Brain pericyte (primary cell): ENCODE results near the gene PHKB.
"Not testable (repeated sequence)": the region's sequence is repeated elsewhere in the genome, so short reads cannot be mapped to it uniquely, and the experiment has no call there.

ENCODE experiments used
- DNase-seq: peaks from one replicate; pipeline ENCODE4 v3.0.0-alpha.2; 2012; ENCODE audit warnings: low read depth, low spot score

PHKB gene

GRCh38 chr16:47506800-47507199 is 45.7 kb downstream of the PHKB start:
- no peak for DNase-seq

GRCh38 chr16:47507701-47508100 is 46.6 kb downstream of the PHKB start:
- no peak for DNase-seq

GRCh38 chr16:47511882-47512281 is 50.8 kb downstream of the PHKB start:
- DNase-seq: no peak

GRCh38 chr16:47519037-47519436 is 57.9 kb downstream of the PHKB start:
- DNase-seq: no peak

- DNase-seq: no peak
Observed at GRCh38 chr16:47519546-47519945, 58.4 kb downstream of the PHKB start.

- no peak for DNase-seq
Observed at GRCh38 chr16:47519996-47520679, 59.0 kb downstream of the PHKB start.

GRCh38 chr16:47523342-47524006 is 62.3 kb downstream of the PHKB start:
- no peak for DNase-seq

GRCh38 chr16:47524007-47524405 is 62.9 kb downstream of the PHKB start:
- DNase-seq: no peak

GRCh38 chr16:47528431-47528830 is 67.3 kb downstream of the PHKB start:
- no peak for DNase-seq

GRCh38 chr16:47533744-47534292 is 72.7 kb downstream of the PHKB start:
- no peak for DNase-seq

GRCh38 chr16:47538472-47538871 is 77.3 kb downstream of the PHKB start:
- no peak for DNase-seq

GRCh38 chr16:47539707-47540670 is 78.9 kb downstream of the PHKB start:
- not testable (repeated sequence) for DNase-seq

- not testable (repeated sequence) for DNase-seq
Observed at GRCh38 chr16:47541135-47541534, 80.0 kb downstream of the PHKB start.

- not testable (repeated sequence) for DNase-seq
Observed at GRCh38 chr16:47544255-47544654, 83.1 kb downstream of the PHKB start.

- not testable (repeated sequence) for DNase-seq
Observed at GRCh38 chr16:47551185-47551584, 90.1 kb downstream of the PHKB start.

- not testable (repeated sequence) for DNase-seq
Observed at GRCh38 chr16:47551767-47552166, 90.6 kb downstream of the PHKB start.

- no peak for DNase-seq
Observed at GRCh38 chr16:47553853-47554564, 92.9 kb downstream of the PHKB start.

- DNase-seq: not testable (repeated sequence)
Observed at GRCh38 chr16:47554587-47554986, 93.5 kb downstream of the PHKB start.

GRCh38 chr16:47561286-47561685 is 100.2 kb downstream of the PHKB start:
- no peak for DNase-seq

GRCh38 chr16:47562366-47562765 is 101.2 kb downstream of the PHKB start:
- no peak for DNase-seq

- DNase-seq: no peak
Observed at GRCh38 chr16:47565454-47565853, 104.3 kb downstream of the PHKB start.
